ENCODE data around the gene IL18.
A peak's percentile ranks its signal among the peaks of the same experiment; 100 is the strongest.
"Not testable (repeated sequence)": the region's sequence is repeated elsewhere in the genome, so short reads cannot be mapped to it uniquely, and the experiment has no call there.

Gene IL18

GRCh38 chr11:112163875-112164685 is at the start of gene IL18:
Gene IL18 (minus strand): TSS chr11:112164094. CDS start chr11:112155053, 9,041 bp downstream.
- DNase-seq = peak; percentile 76

GRCh38 chr11:112212710-112213109 is 48.8 kb upstream of the IL18 start:
- peak; percentile 33 for DNase-seq

GRCh38 chr11:112212290-112212689 is 48.4 kb upstream of the IL18 start:
- DNase-seq = no peak

- DNase-seq = no peak
Measured at GRCh38 chr11:112211536-112211935, 47.6 kb upstream of the IL18 start.

GRCh38 chr11:112210890-112211289 is 47.0 kb upstream of the IL18 start:
- DNase-seq = no peak

GRCh38 chr11:112206071-112206470 is 42.2 kb upstream of the IL18 start:
- no peak for DNase-seq

- DNase-seq = peak; percentile 45
Measured at GRCh38 chr11:112200252-112200651, 36.4 kb upstream of the IL18 start.

- DNase-seq = not testable (repeated sequence)
Measured at GRCh38 chr11:112199101-112199500, 35.2 kb upstream of the IL18 start.

GRCh38 chr11:112196519-112197087 is 32.7 kb upstream of the IL18 start:
- DNase-seq = no peak

- no peak for DNase-seq
Measured at GRCh38 chr11:112195951-112196351, 32.1 kb upstream of the IL18 start.

GRCh38 chr11:112195113-112195512 is 31.2 kb upstream of the IL18 start:
- DNase-seq = not testable (repeated sequence)

- DNase-seq = no peak
Measured at GRCh38 chr11:112186304-112186703, 22.4 kb upstream of the IL18 start.

GRCh38 chr11:112185883-112186282 is 22.0 kb upstream of the IL18 start:
- DNase-seq = no peak

GRCh38 chr11:112182867-112183266 is 19.0 kb upstream of the IL18 start:
- DNase-seq = no peak

- DNase-seq = no peak
Measured at GRCh38 chr11:112179601-112180000, 15.7 kb upstream of the IL18 start.

- peak; percentile 39 for DNase-seq
Measured at GRCh38 chr11:112178936-112179335, 15.0 kb upstream of the IL18 start.

- DNase-seq = no peak
Measured at GRCh38 chr11:112178428-112178827, 14.5 kb upstream of the IL18 start.

GRCh38 chr11:112177589-112177988 is 13.7 kb upstream of the IL18 start:
- no peak for DNase-seq

- DNase-seq = no peak
Measured at GRCh38 chr11:112176077-112176476, 12.2 kb upstream of the IL18 start.

- no peak for DNase-seq
Measured at GRCh38 chr11:112175599-112175952, 11.7 kb upstream of the IL18 start.

- DNase-seq = peak; percentile 82
Measured at GRCh38 chr11:112174789-112175598, 11.1 kb upstream of the IL18 start, which contains the start of gene BCO2. Gene BCO2 (plus strand): TSS chr11:112175512. CDS start chr11:112175602, 90 bp downstream.

- DNase-seq = no peak
Measured at GRCh38 chr11:112173152-112173551, 9.3 kb upstream of the IL18 start.

- DNase-seq = no peak
Measured at GRCh38 chr11:112172362-112172994, 8.6 kb upstream of the IL18 start.

Measured in OCI-M1 (cell line).